HG03342 (cell line): Measurements from ENCODE around the gene PLCG1.

Experiments
- ATAC-seq: cut with Tn5 transposase; IDR thresholded peaks from one replicate; pipeline ENCODE4 v1.9.1; 2021; ENCODE audit warnings: mild to moderate bottlenecking, moderate library complexity; ENCODE audit not compliant: unreplicated experiment

PLCG1 gene

GRCh38 chr20:41202426-41202825 is 65.1 kb downstream of the PLCG1 start:
- no peak for ATAC-seq

- ATAC-seq = no peak
Observed at GRCh38 chr20:41203660-41204059, 66.3 kb downstream of the PLCG1 start.

GRCh38 chr20:41204304-41205265 is 67.2 kb downstream of the PLCG1 start:
- ATAC-seq = no peak

GRCh38 chr20:41205313-41205712 is 68.0 kb downstream of the PLCG1 start:
- ATAC-seq = no peak

- ATAC-seq = no peak
Observed at GRCh38 chr20:41213150-41213820, 75.9 kb downstream of the PLCG1 start.

- no peak for ATAC-seq
Observed at GRCh38 chr20:41214202-41214601, 76.9 kb downstream of the PLCG1 start.

GRCh38 chr20:41214666-41215065 is 77.3 kb downstream of the PLCG1 start:
- ATAC-seq = no peak

GRCh38 chr20:41217422-41217821 is 80.1 kb downstream of the PLCG1 start:
- no peak for ATAC-seq

GRCh38 chr20:41218466-41218865 is 81.1 kb downstream of the PLCG1 start:
- ATAC-seq = no peak

GRCh38 chr20:41219824-41220223 is 82.5 kb downstream of the PLCG1 start:
- ATAC-seq = no peak

- ATAC-seq = no peak
Observed at GRCh38 chr20:41221614-41222218, 84.4 kb downstream of the PLCG1 start.

GRCh38 chr20:41222296-41222695 is 85.0 kb downstream of the PLCG1 start:
- no peak for ATAC-seq

GRCh38 chr20:41222703-41223102 is 85.4 kb downstream of the PLCG1 start:
- no peak for ATAC-seq

GRCh38 chr20:41223112-41223511 is 85.8 kb downstream of the PLCG1 start:
- no peak for ATAC-seq

GRCh38 chr20:41224281-41224680 is 86.9 kb downstream of the PLCG1 start:
- ATAC-seq = no peak

- ATAC-seq = no peak
Observed at GRCh38 chr20:41225091-41225490, 87.7 kb downstream of the PLCG1 start.

- no peak for ATAC-seq
Observed at GRCh38 chr20:41226426-41226825, 89.1 kb downstream of the PLCG1 start.
